HL-60/S4 treated with phorbol 12-myristate 13-acetate at 8.2 ng/mL for 4 days and 3 days (cell line): Measurements from ENCODE around the gene PDGFRA.

ENCODE experiments used
- in situ Hi-C: fragments of 300-500 bp; cut with MboI; formaldehyde crosslinking; loops from 2 replicates; pipeline ENCODE4 v1.15.0; 2022; ENCODE audit warnings: low sequenced_read_pairs

PDGFRA gene

GRCh38 chr4:54254915-54255246 lies 25.8 kb downstream of the PDGFRA start:
- in situ Hi-C loops: no loop called here

GRCh38 chr4:54255881-54256280 lies 26.8 kb downstream of the PDGFRA start:
- in situ Hi-C loops: no loop called here

- in situ Hi-C loops: no loop called here
These were observed 27.7 kb downstream of the PDGFRA start for GRCh38 chr4:54256491-54257486.

- in situ Hi-C loops: no loop called here
These were observed 36.3 kb downstream of the PDGFRA start for GRCh38 chr4:54265366-54265765.

- in situ Hi-C loops: no loop called here
These were observed 39.1 kb downstream of the PDGFRA start for GRCh38 chr4:54268151-54268550.

GRCh38 chr4:54271464-54271863 lies 42.4 kb downstream of the PDGFRA start:
- in situ Hi-C loops: no loop called here

- in situ Hi-C loops: no loop called here
These were observed 43.0 kb downstream of the PDGFRA start for GRCh38 chr4:54272051-54272450.

GRCh38 chr4:54274264-54274663 lies 45.2 kb downstream of the PDGFRA start:
- in situ Hi-C loops: no loop called here

GRCh38 chr4:54274795-54275665 lies 45.9 kb downstream of the PDGFRA start:
- in situ Hi-C loops: no loop called here

- in situ Hi-C loops: no loop called here
These were observed 47.7 kb downstream of the PDGFRA start for GRCh38 chr4:54276641-54277430.

- in situ Hi-C loops: no loop called here
These were observed 48.6 kb downstream of the PDGFRA start for GRCh38 chr4:54277691-54278090.

- in situ Hi-C loops: no loop called here
These were observed 49.1 kb downstream of the PDGFRA start for GRCh38 chr4:54278216-54278615.

- in situ Hi-C loops: no loop called here
These were observed 52.1 kb downstream of the PDGFRA start for GRCh38 chr4:54281054-54281766.

GRCh38 chr4:54282837-54283236 lies 53.7 kb downstream of the PDGFRA start:
- in situ Hi-C loops: no loop called here

- in situ Hi-C loops: no loop called here
These were observed 60.2 kb downstream of the PDGFRA start for GRCh38 chr4:54289316-54289715.

GRCh38 chr4:54290980-54291379 lies 61.9 kb downstream of the PDGFRA start:
- in situ Hi-C loops: no loop called here

- in situ Hi-C loops: no loop called here
These were observed 67.6 kb downstream of the PDGFRA start for GRCh38 chr4:54296548-54297203.

GRCh38 chr4:54308110-54308509 lies 79.0 kb downstream of the PDGFRA start:
- in situ Hi-C loops: loop anchor here (25.0 kb wide), 1 partner anchor 654 kb away; no protein-coding TSS in a partner anchor
